HG03103 (cell line): Measurements from ENCODE around the gene MCEMP1.

Source experiments
- ATAC-seq: cut with Tn5 transposase; IDR thresholded peaks from one replicate; pipeline ENCODE4 v1.9.1; 2021; ENCODE audit warnings: low read depth; ENCODE audit not compliant: unreplicated experiment

The MCEMP1 gene

GRCh38 chr19:7692417-7693088 lies 15.7 kb downstream of the MCEMP1 start:
- ATAC-seq: no peak

- no peak for ATAC-seq
These were observed 17.6 kb downstream of the MCEMP1 start for GRCh38 chr19:7694499-7694898.

- ATAC-seq: no peak
These were observed 20.9 kb downstream of the MCEMP1 start for GRCh38 chr19:7697721-7698287.

GRCh38 chr19:7698583-7698982 lies 21.7 kb downstream of the MCEMP1 start:
- no peak for ATAC-seq

- no peak for ATAC-seq
These were observed 22.1 kb downstream of the MCEMP1 start for GRCh38 chr19:7699003-7699402.

- ATAC-seq: no peak
These were observed 22.8 kb downstream of the MCEMP1 start for GRCh38 chr19:7699417-7700401.

- ATAC-seq: no peak
These were observed 24.3 kb downstream of the MCEMP1 start for GRCh38 chr19:7701049-7701653.

- peak; percentile 40 for ATAC-seq
These were observed 25.0 kb downstream of the MCEMP1 start, which contains the start of gene FCER2 for GRCh38 chr19:7701654-7702457. TSS of gene FCER2 (minus strand) at chr19:7702131. CDS start at chr19:7699760, 2,371 bp downstream.

- ATAC-seq: no peak
These were observed 26.4 kb downstream of the MCEMP1 start for GRCh38 chr19:7703332-7703731.

- ATAC-seq: no peak
These were observed 27.6 kb downstream of the MCEMP1 start for GRCh38 chr19:7704280-7705060.

GRCh38 chr19:7705387-7706187 lies 28.7 kb downstream of the MCEMP1 start:
- peak; percentile 46 for ATAC-seq

- ATAC-seq: no peak
These were observed 29.5 kb downstream of the MCEMP1 start for GRCh38 chr19:7706188-7706954.

- ATAC-seq: no peak
These were observed 30.1 kb downstream of the MCEMP1 start for GRCh38 chr19:7706955-7707456.

- no peak for ATAC-seq
These were observed 33.1 kb downstream of the MCEMP1 start for GRCh38 chr19:7709932-7710460.

- ATAC-seq: no peak
These were observed 33.7 kb downstream of the MCEMP1 start for GRCh38 chr19:7710616-7711015.

GRCh38 chr19:7715671-7716070 lies 38.8 kb downstream of the MCEMP1 start:
- no peak for ATAC-seq

- ATAC-seq: no peak
These were observed 39.9 kb downstream of the MCEMP1 start for GRCh38 chr19:7716762-7717161.
